SK-N-MC (cell line): Measurements from ENCODE around the gene OR7A17.

ENCODE experiments used
- EZH2 ChIP-seq: fragments of 200-600 bp; sonication (generic); IDR thresholded peaks from one replicate; pipeline ENCODE4 v1.6.1; 2017; ENCODE audit warnings: antibody characterized with exemption
- POLR2AphosphoS5 ChIP-seq: IDR thresholded peaks from 2 replicates; pipeline ENCODE4 v1.6.1; 2012; ENCODE audit warnings: mild to moderate bottlenecking, low read depth, low read length, borderline replicate concordance

GRCh38 chr19:14843169-14843568, 42.8 kb downstream of the OR7A17 start:
- TF ChIP-seq EZH2 (no peak), POLR2AphosphoS5 (no peak)
